Spleen (tissue), 11 donors: ENCODE data around the gene GRIK3. TPM values are rescaled to one million over a fixed set of nuclear protein-coding genes. Genes with fewer than 3 reads are reported as not detected.
A peak's percentile ranks its signal among the peaks of the same experiment; 100 is the strongest.

Experiments
- DNase-seq: peaks from one replicate; pipeline ENCODE4 v3.0.0-alpha.2; 2020
- H3K27ac ChIP-seq, 8 donors: fragments of 200-600 bp; sonication (generic) in 7 of 8; 1 replicate in 4 of 8; 2 replicates in 4 of 8; pipeline versions ENCODE4 v1.5.0 to v1.8.0; 2016 to 2021; ENCODE audit warnings: inconsistent platforms in 4 of 8, mild to moderate bottlenecking in 4 of 8, moderate library complexity in 1 of 8
- H3K27me3 ChIP-seq, 7 donors: fragments of 200-600 bp; sonication (generic) in 6 of 7; replicated peaks in 1 of 7; 1 replicate in 4 of 7; 2 replicates in 3 of 7; pipeline versions ENCODE4 v1.5.0 to v1.8.0; 2016 to 2021; ENCODE audit warnings: inconsistent platforms in 3 of 7, mild to moderate bottlenecking in 1 of 7
- H3K36me3 ChIP-seq, 6 donors: fragments of 200-600 bp; sonication (generic) in 5 of 6; 1 replicate in 4 of 6; 2 replicates in 2 of 6; pipeline versions ENCODE4 v1.5.0 to v1.8.0; 2016 to 2021; ENCODE audit warnings: inconsistent platforms in 2 of 6
- H3K4me1 ChIP-seq, 6 donors: fragments of 200-600 bp; sonication (generic) in 5 of 6; 1 replicate in 3 of 6; 2 replicates in 3 of 6; pipeline versions ENCODE4 v1.5.0 to v1.8.0; 2016 to 2021; ENCODE audit warnings: inconsistent platforms in 3 of 6
- H3K4me3 ChIP-seq, 8 donors: fragments of 200-600 bp; sonication (generic) in 7 of 8; 1 replicate in 4 of 8; 2 replicates in 4 of 8; pipeline versions ENCODE4 v1.5.0 to v1.8.0; 2016 to 2021; ENCODE audit warnings: inconsistent platforms in 4 of 8, mild to moderate bottlenecking in 4 of 8, moderate library complexity in 2 of 8
- H3K9me3 ChIP-seq, 8 donors: fragments of 200-600 bp; sonication (generic) in 7 of 8; 1 replicate in 4 of 8; 2 replicates in 4 of 8; pipeline versions ENCODE4 v1.5.0 to v1.8.0; 2016 to 2021; ENCODE audit warnings: inconsistent platforms in 4 of 8
- POLR2A ChIP-seq, 3 donors: fragments of 450-650 bp; IDR thresholded peaks; one replicate each; pipeline ENCODE4 v1.5.1; 2017; ENCODE audit warnings: antibody characterized with exemption in 3 of 3, mild to moderate bottlenecking in 1 of 3
- POLR2AphosphoS5 ChIP-seq, 3 donors: sonication (generic); formaldehyde crosslinking; IDR thresholded peaks; one replicate each; pipeline ENCODE4 v1.5.1; 2017; ENCODE audit warnings: antibody characterized with exemption in 3 of 3
- WGBS, 5 donors: extraction: QIAGEN DNeasy Blood & Tissue Kit in 3 of 5; methylation state at CpG; one replicate each; pipeline versions ENCODE4 v1.1.5 to v1.1.7; 2013 to 2018; 5-methylcytosine and 5-hydroxymethylcytosine counted together
- intact Hi-C: fragments of 100-400 bp; cut with DNase I; formaldehyde crosslinking; loops from one replicate; pipeline ENCODE4 v1.15.0; 2023; ENCODE audit warnings: low total_unique reads
- polyA plus RNA-seq, 3 donors: library from polyadenylated mRNA; stranded (reverse); fragments of 200-250 nt; gene quantifications; one replicate each; pipeline ENCODE4 v1.2.1, GENCODE V29; 2013
- total RNA-seq, 7 donors: library from RNA; depleted of rRNA in 3 of 7; stranded (reverse); fragments of >200 nt in 3 of 7; fragmentation: NEBNext Ultra II Directional in 4 of 7; extraction: Animal tissue kit (Norgen Biotek cat#: 25700) in 4 of 7; gene quantifications; one replicate each; pipeline versions ENCODE4 v1.1.0 to v1.2.1, GENCODE V29; 2016 to 2021
- TF ChIP-seq, protein P1 (sequence below), 11 experiments: fragments of 200-600 bp in 7 of 11; fragments of 450-650 bp in 4 of 11; sonication (generic) in 4 of 11; IDR thresholded peaks in 8 of 11; conservative IDR thresholded peaks in 3 of 11; 1 replicate in 7 of 11; 2 replicates in 4 of 11; pipeline versions ENCODE4 v1.4.0 to v1.8.0; 2016 to 2021; ENCODE audit warnings: antibody characterized with exemption in 11 of 11, inconsistent platforms in 4 of 11, mild to moderate bottlenecking in 1 of 11
- donor health status: healthy with polysubstance abuse.
- donor health status: DM: no; HTN: no; CAD: no; lungs with moderate emphysema.
- donor health status: DM: no; HTN: no; CAD: no.
- donor health status: Bipolar disorder and iron deficiency.
- donor health status: healthy.
- donor health status: DM: no; HTN: no; CAD: no.
- donor health status: DM: yes; HTN: yes; CAD: no.

The GRIK3 gene
- total and polyA plus RNA-seq, 10 donors, result 0.09 to 0.74 (median 0.19) TPM

DNA sequence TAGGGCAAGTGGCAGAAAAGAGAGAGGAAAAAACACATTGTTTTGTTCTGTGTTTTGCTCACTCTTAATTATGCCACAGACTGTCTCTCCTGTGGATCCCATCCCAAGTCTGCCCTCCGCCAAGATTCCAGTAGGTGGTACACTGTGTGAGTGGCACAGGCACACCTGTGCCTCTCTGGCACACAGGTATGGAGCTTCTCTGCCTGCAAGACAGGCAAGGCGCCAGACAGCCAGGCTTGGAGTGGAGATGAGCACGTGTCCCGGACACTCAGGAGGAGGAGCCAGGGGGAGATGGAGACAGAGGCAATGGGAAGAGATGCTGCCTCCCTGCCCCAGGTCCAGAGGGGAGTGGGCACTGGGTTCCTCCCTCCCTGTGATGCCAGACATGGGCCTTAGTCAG lies 6.5 kb upstream of the GRIK3 start:
- H3K27me3 ChIP-seq, result peaks cover 0 to 100% (median 64%) of the 10 kb centered on the region in 7 donors
- H3K4me1 ChIP-seq, result peaks cover 0 to 14% (median 11%) of the 10 kb centered on the region in 6 donors
- 38 to 55% (median 46%) methylated on average over 4 of the region's 4 CpGs for WGBS, 5 donors
- intact Hi-C loops, result no loop called here
- H3K4me3 ChIP-seq, result no peak overlapping the region
- no peak overlapping the region for H3K27ac ChIP-seq
- no peaks in the 10 kb centered on the region for H3K36me3 ChIP-seq
- DNase-seq, result no peak
- no peaks in the 10 kb centered on the region for H3K9me3 ChIP-seq
- TF ChIP-seq POLR2AphosphoS5 (IDR thresholded peaks at IDR 0.05) (no peak), POLR2A (IDR thresholded peaks at IDR 0.05) (no peak)
- TF ChIP-seq, protein P1, sequence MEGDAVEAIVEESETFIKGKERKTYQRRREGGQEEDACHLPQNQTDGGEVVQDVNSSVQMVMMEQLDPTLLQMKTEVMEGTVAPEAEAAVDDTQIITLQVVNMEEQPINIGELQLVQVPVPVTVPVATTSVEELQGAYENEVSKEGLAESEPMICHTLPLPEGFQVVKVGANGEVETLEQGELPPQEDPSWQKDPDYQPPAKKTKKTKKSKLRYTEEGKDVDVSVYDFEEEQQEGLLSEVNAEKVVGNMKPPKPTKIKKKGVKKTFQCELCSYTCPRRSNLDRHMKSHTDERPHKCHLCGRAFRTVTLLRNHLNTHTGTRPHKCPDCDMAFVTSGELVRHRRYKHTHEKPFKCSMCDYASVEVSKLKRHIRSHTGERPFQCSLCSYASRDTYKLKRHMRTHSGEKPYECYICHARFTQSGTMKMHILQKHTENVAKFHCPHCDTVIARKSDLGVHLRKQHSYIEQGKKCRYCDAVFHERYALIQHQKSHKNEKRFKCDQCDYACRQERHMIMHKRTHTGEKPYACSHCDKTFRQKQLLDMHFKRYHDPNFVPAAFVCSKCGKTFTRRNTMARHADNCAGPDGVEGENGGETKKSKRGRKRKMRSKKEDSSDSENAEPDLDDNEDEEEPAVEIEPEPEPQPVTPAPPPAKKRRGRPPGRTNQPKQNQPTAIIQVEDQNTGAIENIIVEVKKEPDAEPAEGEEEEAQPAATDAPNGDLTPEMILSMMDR (IDR thresholded peaks at IDR 0.05 in 8 of 11, conservative IDR thresholded peaks at IDR 0.05 in 3 of 11), result no peak

DNA sequence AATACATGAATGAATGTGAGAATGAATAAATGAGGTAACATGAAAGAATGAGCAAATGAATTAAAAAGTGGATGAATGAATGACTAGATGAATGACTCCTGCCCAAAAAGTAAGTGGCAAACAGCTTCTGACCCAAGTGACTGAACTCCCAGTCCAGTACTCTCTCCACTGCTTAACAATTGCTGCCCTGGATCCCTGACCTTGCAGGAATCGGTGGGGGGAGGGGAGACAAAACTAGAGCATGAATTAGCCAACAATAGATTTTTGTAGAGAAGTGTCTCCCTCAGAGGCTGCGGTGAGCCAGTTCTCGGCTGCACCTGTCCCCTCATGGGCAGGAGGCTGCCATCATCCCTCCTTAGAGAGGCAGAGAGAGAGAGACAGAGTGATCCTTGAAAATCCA lies 5.9 kb upstream of the GRIK3 start:
- H3K27ac ChIP-seq, result no peak overlapping the region
- intact Hi-C loops, result no loop called here
- H3K4me1 ChIP-seq, result peaks cover 0 to 19% (median 16%) of the 10 kb centered on the region in 6 donors
- H3K27me3 ChIP-seq, result peaks cover 0 to 100% (median 69%) of the 10 kb centered on the region in 7 donors
- H3K4me3 ChIP-seq, result no peak overlapping the region
- no peaks in the 10 kb centered on the region for H3K36me3 ChIP-seq
- TF ChIP-seq, protein P1 (IDR thresholded peaks at IDR 0.05 in 8 of 11, conservative IDR thresholded peaks at IDR 0.05 in 3 of 11), result no peak
- DNase-seq, result no peak
- H3K9me3 ChIP-seq, result no peaks in the 10 kb centered on the region
- WGBS, 5 donors, result 22 to 27% (median 25%) methylated on average over 3 of the region's 3 CpGs

DNA sequence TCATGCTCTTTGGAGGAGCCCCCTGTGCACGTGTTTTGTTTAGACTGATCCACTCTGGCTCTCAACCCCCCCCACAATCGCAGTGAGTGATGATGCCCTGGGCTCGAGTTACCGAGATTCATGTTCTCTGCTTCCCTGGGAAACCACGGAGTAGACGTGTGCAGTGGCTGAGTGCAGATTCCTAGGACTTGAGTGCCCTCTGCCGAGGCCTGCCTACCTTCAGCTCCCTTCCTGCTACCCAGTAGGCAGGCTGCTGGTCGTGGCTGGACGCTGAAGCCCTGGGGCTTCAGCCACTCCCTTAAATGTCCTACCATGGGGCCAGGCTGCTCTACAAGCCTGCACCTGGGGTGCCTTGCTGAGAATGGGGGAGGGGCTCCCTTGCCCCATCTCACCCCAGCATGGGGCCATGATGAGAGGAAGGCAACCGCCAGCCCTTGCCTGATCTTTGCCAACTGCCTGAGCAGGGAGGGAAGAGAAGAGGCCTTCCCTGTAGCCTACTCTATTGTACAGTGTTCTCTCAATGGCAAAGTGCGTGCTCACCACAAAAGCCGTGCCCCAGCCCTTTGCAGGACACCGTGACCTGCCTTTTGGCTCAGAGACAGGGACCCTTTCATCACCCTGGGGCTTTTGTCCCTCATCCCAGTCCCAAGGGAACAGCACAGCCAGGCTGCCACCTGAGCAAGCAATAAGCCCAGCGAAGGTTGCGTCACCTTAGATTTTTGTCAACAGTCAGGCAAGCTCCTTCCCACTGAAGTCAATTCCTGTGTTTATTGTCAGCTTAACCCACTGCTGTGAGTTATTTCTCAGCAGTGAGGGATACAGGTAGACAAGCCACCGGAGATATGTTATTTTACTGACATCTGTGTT lies 4.1 kb upstream of the GRIK3 start:
- no peak overlapping the region for H3K4me3 ChIP-seq
- intact Hi-C loops, result loop anchor here (10.0 kb wide), 2 partner anchors 286 to 334 kb away; no protein-coding TSS in a partner anchor
- H3K27me3 ChIP-seq, result peaks cover 0 to 100% (median 77%) of the 10 kb centered on the region in 7 donors
- TF ChIP-seq, protein P1 (IDR thresholded peaks at IDR 0.05 in 8 of 11, conservative IDR thresholded peaks at IDR 0.05 in 3 of 11), result peak in 4 of 11 experiments; percentile 18 to 44 (median 26)
- no peak for TF ChIP-seq POLR2AphosphoS5 (IDR thresholded peaks at IDR 0.05)
- H3K27ac ChIP-seq, result no peak overlapping the region
- peaks cover 8 to 34% (median 30%) of the 10 kb centered on the region in 6 donors for H3K4me1 ChIP-seq
- no peaks in the 10 kb centered on the region for H3K36me3 ChIP-seq
- 22 to 33% (median 27%) methylated on average over 13 to 16 of the region's 16 CpGs for WGBS, 5 donors
- no peaks in the 10 kb centered on the region for H3K9me3 ChIP-seq
- no peak for DNase-seq

GRCh38 chr1:37037690-37038089 lies 3.4 kb upstream of the GRIK3 start:
- Histone ChIP-seq H3K9me3 (no peaks in the 10 kb centered on the region), H3K27ac (no peak overlapping the region), H3K4me1 (peaks cover 16 to 42% (median 37%) of the 10 kb centered on the region in 6 donors), H3K4me3 (no peak overlapping the region), H3K27me3 (peaks cover 5 to 100% (median 84%) of the 10 kb centered on the region in 7 donors), H3K36me3 (no peaks in the 10 kb centered on the region)
- TF ChIP-seq POLR2AphosphoS5 (IDR thresholded peaks at IDR 0.05), result no peak
- no peak for TF ChIP-seq POLR2A (IDR thresholded peaks at IDR 0.05)
- TF ChIP-seq, protein P1 (IDR thresholded peaks at IDR 0.05 in 8 of 11, conservative IDR thresholded peaks at IDR 0.05 in 3 of 11), result no peak
- intact Hi-C loops, result loop anchor here (10.0 kb wide), 2 partner anchors 287 to 333 kb away; no protein-coding TSS in a partner anchor
- DNase-seq, result no peak
- WGBS, 5 donors, result 8 to 26% (median 16%) methylated on average over 9 to 15 of the region's 15 CpGs
